ENCODE data around the gene FHIP1B. TPM values are rescaled to one million over a fixed set of nuclear protein-coding genes. Genes with fewer than 3 reads are reported as not detected.

FHIP1B gene
- polyA plus RNA-seq, 1 donor from 2014 or later, result 36.0 TPM

DNA sequence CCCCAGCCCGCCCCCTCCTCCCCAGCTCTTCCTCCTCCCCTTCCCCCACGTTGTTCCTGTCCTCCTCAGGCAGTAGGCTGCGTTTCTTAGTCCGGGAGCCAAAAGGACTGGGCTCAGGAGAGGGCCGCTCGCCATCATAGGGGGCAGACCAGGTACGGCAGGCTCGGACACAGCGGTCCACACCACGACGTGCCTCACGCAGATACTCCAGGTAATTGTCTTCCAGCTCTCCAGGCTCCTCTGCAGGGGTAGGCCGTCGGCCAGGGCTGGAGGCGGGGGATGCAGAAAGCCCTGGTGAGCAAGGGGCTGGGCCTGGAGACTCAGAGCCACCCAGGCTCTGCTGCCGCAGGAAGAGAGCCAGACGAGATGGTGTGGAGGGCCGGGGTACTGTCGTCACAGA lies 16.7 kb downstream of the FHIP1B start:
- H3K79me2 ChIP-seq (replicated peaks; ENCODE audit: insufficient read depth, low read length), result no peaks in the 10 kb centered on the region
- H3K9me3 ChIP-seq (ENCODE audit: low read length), result no peaks in the 10 kb centered on the region
- H2AFZ ChIP-seq (ENCODE audit: low read depth, low read length), result no peak overlapping the region
- H3K4me3 ChIP-seq (ENCODE audit: low read length), result no peak overlapping the region
- no peaks in the 10 kb centered on the region for H3K9me2 ChIP-seq (ENCODE audit: insufficient read depth, low read length)
- peaks cover 35% of the 10 kb centered on the region for H3K36me3 ChIP-seq (ENCODE audit: insufficient read depth, low read length)
- TF ChIP-seq RAD21 (conservative IDR thresholded peaks at IDR 0.05), result no peak
- TF ChIP-seq EP300 (conservative IDR thresholded peaks at IDR 0.05; ENCODE audit: poor library complexity, severe bottlenecking), result no peak
- TF ChIP-seq, protein P1, sequence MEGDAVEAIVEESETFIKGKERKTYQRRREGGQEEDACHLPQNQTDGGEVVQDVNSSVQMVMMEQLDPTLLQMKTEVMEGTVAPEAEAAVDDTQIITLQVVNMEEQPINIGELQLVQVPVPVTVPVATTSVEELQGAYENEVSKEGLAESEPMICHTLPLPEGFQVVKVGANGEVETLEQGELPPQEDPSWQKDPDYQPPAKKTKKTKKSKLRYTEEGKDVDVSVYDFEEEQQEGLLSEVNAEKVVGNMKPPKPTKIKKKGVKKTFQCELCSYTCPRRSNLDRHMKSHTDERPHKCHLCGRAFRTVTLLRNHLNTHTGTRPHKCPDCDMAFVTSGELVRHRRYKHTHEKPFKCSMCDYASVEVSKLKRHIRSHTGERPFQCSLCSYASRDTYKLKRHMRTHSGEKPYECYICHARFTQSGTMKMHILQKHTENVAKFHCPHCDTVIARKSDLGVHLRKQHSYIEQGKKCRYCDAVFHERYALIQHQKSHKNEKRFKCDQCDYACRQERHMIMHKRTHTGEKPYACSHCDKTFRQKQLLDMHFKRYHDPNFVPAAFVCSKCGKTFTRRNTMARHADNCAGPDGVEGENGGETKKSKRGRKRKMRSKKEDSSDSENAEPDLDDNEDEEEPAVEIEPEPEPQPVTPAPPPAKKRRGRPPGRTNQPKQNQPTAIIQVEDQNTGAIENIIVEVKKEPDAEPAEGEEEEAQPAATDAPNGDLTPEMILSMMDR (IDR thresholded peaks at IDR 0.05; ENCODE audit: poor library complexity, severe bottlenecking), result no peak
- no peak for TF ChIP-seq EZH2 (IDR thresholded peaks at IDR 0.05; ENCODE audit: borderline replicate concordance, insufficient read depth, low read length, poor library complexity, severe bottlenecking)
- no peak for TF ChIP-seq POLR2AphosphoS5 (IDR thresholded peaks at IDR 0.05)
- no peak for TF ChIP-seq SMC3 (conservative IDR thresholded peaks at IDR 0.05; ENCODE audit: poor library complexity)
- no peak for TF ChIP-seq MXI1 (conservative IDR thresholded peaks at IDR 0.05; ENCODE audit: poor library complexity, severe bottlenecking)
- TF ChIP-seq TAF1 (IDR thresholded peaks at IDR 0.05; ENCODE audit: low read depth), result no peak
- TF ChIP-seq, protein P2, sequence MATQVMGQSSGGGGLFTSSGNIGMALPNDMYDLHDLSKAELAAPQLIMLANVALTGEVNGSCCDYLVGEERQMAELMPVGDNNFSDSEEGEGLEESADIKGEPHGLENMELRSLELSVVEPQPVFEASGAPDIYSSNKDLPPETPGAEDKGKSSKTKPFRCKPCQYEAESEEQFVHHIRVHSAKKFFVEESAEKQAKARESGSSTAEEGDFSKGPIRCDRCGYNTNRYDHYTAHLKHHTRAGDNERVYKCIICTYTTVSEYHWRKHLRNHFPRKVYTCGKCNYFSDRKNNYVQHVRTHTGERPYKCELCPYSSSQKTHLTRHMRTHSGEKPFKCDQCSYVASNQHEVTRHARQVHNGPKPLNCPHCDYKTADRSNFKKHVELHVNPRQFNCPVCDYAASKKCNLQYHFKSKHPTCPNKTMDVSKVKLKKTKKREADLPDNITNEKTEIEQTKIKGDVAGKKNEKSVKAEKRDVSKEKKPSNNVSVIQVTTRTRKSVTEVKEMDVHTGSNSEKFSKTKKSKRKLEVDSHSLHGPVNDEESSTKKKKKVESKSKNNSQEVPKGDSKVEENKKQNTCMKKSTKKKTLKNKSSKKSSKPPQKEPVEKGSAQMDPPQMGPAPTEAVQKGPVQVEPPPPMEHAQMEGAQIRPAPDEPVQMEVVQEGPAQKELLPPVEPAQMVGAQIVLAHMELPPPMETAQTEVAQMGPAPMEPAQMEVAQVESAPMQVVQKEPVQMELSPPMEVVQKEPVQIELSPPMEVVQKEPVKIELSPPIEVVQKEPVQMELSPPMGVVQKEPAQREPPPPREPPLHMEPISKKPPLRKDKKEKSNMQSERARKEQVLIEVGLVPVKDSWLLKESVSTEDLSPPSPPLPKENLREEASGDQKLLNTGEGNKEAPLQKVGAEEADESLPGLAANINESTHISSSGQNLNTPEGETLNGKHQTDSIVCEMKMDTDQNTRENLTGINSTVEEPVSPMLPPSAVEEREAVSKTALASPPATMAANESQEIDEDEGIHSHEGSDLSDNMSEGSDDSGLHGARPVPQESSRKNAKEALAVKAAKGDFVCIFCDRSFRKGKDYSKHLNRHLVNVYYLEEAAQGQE (IDR thresholded peaks at IDR 0.05; ENCODE audit: borderline replicate concordance), result no peak
- H3K27ac ChIP-seq (ENCODE audit: low read length), result no peak overlapping the region
- H3K27me3 ChIP-seq (ENCODE audit: insufficient read depth, low read depth, low read length), result no peaks in the 10 kb centered on the region
- H3K4me2 ChIP-seq (ENCODE audit: low read length), result no peak overlapping the region
- no peak overlapping the region for H3K9ac ChIP-seq (ENCODE audit: low read length)
- H3F3A ChIP-seq (ENCODE audit: insufficient read depth, low read length, poor library complexity, severe bottlenecking), result no peaks in the 10 kb centered on the region
- no peaks in the 10 kb centered on the region for H4K20me1 ChIP-seq (ENCODE audit: insufficient read depth)

DNA sequence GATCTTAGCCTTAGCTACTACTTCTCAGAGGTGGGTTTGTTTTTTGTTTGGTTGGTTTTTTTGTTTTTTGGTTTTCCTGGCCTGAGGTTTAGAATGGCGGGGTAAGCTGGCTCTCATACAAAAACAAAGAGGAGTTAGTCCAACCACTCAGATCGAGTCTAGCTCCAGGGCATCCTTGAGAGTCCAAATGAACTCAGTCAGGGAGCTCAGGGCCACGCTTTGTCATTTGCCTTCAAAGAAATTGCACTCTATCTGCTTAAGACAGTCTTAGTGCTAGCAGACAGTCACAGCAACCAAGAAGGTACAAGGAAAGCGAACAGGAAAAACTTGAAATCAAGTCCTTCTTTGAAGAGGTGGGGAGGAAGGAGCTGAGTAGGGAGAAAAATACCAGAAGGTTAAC lies 17.9 kb downstream of the FHIP1B start:
- Histone ChIP-seq H3K9ac (ENCODE audit: low read length) (no peak overlapping the region), H3F3A (ENCODE audit: insufficient read depth, low read length, poor library complexity, severe bottlenecking) (no peaks in the 10 kb centered on the region), H3K27ac (ENCODE audit: low read length) (no peak overlapping the region), H3K9me2 (ENCODE audit: insufficient read depth, low read length) (no peaks in the 10 kb centered on the region), H3K79me2 (replicated peaks; ENCODE audit: insufficient read depth, low read length) (no peaks in the 10 kb centered on the region), H3K9me3 (ENCODE audit: low read length) (no peaks in the 10 kb centered on the region), H4K20me1 (ENCODE audit: insufficient read depth) (no peaks in the 10 kb centered on the region), H3K36me3 (ENCODE audit: insufficient read depth, low read length) (peaks cover 24% of the 10 kb centered on the region), H3K27me3 (ENCODE audit: insufficient read depth, low read depth, low read length) (no peaks in the 10 kb centered on the region), H3K4me2 (ENCODE audit: low read length) (no peak overlapping the region), H3K4me3 (ENCODE audit: low read length) (no peak overlapping the region), H2AFZ (ENCODE audit: low read depth, low read length) (no peak overlapping the region)
- TF ChIP-seq, protein P2 (IDR thresholded peaks at IDR 0.05; ENCODE audit: borderline replicate concordance), result no peak
- TF ChIP-seq EZH2 (IDR thresholded peaks at IDR 0.05; ENCODE audit: borderline replicate concordance, insufficient read depth, low read length, poor library complexity, severe bottlenecking) (no peak), POLR2AphosphoS5 (IDR thresholded peaks at IDR 0.05) (no peak), TAF1 (IDR thresholded peaks at IDR 0.05; ENCODE audit: low read depth) (no peak), MXI1 (conservative IDR thresholded peaks at IDR 0.05; ENCODE audit: poor library complexity, severe bottlenecking) (no peak), RAD21 (conservative IDR thresholded peaks at IDR 0.05) (no peak), EP300 (conservative IDR thresholded peaks at IDR 0.05; ENCODE audit: poor library complexity, severe bottlenecking) (no peak), SMC3 (conservative IDR thresholded peaks at IDR 0.05; ENCODE audit: poor library complexity) (no peak)
- TF ChIP-seq, protein P1 (IDR thresholded peaks at IDR 0.05; ENCODE audit: poor library complexity, severe bottlenecking), result no peak

Data from neural cell (in vitro differentiated cells).